Peyer's patch (tissue), 4 donors: ENCODE measurements around the gene CASR.

ENCODE experiments used
- POLR2A ChIP-seq, 2 donors: fragments of 450-650 bp; IDR thresholded peaks; one replicate each; pipeline ENCODE4 v1.5.1; 2017; ENCODE audit warnings: antibody characterized with exemption in 2 of 2, mild to moderate bottlenecking in 2 of 2, moderate library complexity in 2 of 2
- TF ChIP-seq, protein P1 (sequence below), 6 experiments: fragments of 450-650 bp in 4 of 6; fragments of 200-600 bp in 2 of 6; sonication (generic) in 1 of 6; IDR thresholded peaks; one replicate each; pipeline ENCODE4 v1.5.1; 2017 to 2019; ENCODE audit warnings: antibody characterized with exemption in 6 of 6, mild to moderate bottlenecking in 3 of 6, moderate library complexity in 1 of 6

DNA sequence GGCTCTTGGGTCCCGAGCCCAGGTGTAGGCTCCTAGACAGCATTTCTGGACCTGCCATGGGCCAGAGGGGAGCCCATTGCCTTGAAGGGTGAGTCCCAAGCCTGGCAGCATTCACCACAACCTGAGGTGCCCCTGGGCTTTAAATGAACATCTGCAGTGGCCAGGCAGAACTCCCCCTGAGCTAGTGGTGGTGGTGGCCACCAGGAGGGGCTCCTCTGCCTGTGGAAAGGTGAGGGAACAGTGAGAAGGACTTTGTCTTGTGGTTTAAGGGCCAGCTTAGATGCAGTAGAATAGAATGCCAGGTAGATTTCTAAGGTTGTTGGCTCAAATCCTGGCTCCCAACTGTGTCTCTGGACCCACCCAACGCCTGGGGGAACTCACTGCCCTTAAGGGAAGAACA, 55.6 kb downstream of the CASR start:
- TF ChIP-seq POLR2A (IDR thresholded peaks at IDR 0.05) = no peak
- TF ChIP-seq, protein P1, sequence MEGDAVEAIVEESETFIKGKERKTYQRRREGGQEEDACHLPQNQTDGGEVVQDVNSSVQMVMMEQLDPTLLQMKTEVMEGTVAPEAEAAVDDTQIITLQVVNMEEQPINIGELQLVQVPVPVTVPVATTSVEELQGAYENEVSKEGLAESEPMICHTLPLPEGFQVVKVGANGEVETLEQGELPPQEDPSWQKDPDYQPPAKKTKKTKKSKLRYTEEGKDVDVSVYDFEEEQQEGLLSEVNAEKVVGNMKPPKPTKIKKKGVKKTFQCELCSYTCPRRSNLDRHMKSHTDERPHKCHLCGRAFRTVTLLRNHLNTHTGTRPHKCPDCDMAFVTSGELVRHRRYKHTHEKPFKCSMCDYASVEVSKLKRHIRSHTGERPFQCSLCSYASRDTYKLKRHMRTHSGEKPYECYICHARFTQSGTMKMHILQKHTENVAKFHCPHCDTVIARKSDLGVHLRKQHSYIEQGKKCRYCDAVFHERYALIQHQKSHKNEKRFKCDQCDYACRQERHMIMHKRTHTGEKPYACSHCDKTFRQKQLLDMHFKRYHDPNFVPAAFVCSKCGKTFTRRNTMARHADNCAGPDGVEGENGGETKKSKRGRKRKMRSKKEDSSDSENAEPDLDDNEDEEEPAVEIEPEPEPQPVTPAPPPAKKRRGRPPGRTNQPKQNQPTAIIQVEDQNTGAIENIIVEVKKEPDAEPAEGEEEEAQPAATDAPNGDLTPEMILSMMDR (IDR thresholded peaks at IDR 0.05) = no peak
